Measurements from ENCODE around the gene PEX14.

The PEX14 gene

DNA sequence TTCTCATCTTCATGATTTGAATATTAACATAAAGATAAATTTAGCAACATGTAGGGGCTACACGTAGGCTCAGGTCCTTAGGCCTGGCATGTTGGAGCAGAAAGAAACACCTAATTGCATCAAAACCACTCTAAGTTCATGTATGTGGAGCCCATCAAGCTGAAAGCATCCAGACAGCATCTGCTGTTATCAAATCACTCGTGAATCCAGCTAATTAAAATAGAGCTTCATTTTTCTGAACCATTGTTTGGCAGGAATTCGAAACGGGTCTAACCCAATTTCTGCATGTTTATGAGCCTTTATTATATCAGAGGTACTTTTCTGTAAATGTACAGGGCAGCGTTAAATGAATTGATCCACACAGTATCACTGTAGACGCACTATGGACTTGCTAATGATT lies 45.7 kb downstream of the PEX14 start:
- DNase-seq (ENCODE audit: low read depth), result no peak
- no peak overlapping the region for H3K4me3 ChIP-seq (ENCODE audit: low read length)
- TF ChIP-seq, protein P1, sequence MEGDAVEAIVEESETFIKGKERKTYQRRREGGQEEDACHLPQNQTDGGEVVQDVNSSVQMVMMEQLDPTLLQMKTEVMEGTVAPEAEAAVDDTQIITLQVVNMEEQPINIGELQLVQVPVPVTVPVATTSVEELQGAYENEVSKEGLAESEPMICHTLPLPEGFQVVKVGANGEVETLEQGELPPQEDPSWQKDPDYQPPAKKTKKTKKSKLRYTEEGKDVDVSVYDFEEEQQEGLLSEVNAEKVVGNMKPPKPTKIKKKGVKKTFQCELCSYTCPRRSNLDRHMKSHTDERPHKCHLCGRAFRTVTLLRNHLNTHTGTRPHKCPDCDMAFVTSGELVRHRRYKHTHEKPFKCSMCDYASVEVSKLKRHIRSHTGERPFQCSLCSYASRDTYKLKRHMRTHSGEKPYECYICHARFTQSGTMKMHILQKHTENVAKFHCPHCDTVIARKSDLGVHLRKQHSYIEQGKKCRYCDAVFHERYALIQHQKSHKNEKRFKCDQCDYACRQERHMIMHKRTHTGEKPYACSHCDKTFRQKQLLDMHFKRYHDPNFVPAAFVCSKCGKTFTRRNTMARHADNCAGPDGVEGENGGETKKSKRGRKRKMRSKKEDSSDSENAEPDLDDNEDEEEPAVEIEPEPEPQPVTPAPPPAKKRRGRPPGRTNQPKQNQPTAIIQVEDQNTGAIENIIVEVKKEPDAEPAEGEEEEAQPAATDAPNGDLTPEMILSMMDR (IDR thresholded peaks at IDR 0.05; ENCODE audit: insufficient read depth, low read depth, low read length, missing control alignments), result no peak

DNA sequence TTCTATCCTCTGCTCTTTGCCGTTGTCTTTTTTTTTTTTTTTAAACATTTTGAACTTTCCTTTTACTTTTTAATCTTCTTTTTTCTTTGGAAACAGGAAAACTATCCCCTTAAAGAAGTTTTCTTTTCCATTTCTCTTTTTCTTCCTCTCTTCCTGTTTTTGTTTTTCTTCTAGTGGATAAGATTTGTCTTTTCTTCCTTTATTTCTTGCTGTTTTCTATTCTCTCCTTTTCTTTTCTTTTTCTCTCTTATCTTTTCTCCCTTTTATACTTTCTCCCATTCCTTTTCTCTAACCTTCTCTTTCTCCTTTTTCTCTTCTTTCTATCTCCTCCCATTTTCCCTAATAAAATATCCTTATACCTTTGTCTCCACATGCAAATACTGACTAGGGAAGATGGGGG lies 46.2 kb downstream of the PEX14 start:
- DNase-seq (ENCODE audit: low read depth), result no peak
- TF ChIP-seq, protein P1 (IDR thresholded peaks at IDR 0.05; ENCODE audit: insufficient read depth, low read depth, low read length, missing control alignments), result no peak
- H3K4me3 ChIP-seq (ENCODE audit: low read length), result no peak overlapping the region

DNA sequence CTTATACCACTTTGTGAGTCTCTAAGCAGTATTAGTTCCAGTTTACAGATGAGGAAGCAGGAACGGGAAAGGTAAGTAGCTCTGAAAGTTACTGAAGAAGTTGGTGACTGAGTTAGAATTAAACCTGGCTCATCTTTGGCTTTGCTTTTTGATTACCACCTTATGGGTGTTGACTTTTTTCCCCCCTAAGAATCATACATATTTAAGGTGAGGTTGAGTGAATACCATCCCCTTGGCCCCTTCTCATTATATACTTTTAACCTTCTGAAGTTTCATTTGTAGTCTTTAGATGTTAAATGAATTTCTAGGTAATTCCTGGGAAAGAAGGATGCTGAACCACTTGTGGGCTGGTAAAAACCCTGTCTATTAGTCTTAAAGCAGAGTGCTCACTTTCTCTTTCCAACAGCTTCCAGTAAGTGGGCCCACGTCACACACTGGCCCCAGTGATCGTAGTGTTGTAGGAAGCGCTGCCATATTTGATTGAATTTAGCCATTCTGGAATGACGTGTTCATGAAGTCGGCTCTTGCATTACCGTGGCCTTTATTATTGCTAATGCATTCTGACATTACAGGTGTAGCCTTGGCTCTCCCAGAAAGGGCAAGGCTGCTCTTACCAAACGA lies 46.9 kb downstream of the PEX14 start:
- TF ChIP-seq, protein P1 (IDR thresholded peaks at IDR 0.05; ENCODE audit: insufficient read depth, low read depth, low read length, missing control alignments), result no peak
- DNase-seq (ENCODE audit: low read depth), result no peak
- no peak overlapping the region for H3K4me3 ChIP-seq (ENCODE audit: low read length)

DNA sequence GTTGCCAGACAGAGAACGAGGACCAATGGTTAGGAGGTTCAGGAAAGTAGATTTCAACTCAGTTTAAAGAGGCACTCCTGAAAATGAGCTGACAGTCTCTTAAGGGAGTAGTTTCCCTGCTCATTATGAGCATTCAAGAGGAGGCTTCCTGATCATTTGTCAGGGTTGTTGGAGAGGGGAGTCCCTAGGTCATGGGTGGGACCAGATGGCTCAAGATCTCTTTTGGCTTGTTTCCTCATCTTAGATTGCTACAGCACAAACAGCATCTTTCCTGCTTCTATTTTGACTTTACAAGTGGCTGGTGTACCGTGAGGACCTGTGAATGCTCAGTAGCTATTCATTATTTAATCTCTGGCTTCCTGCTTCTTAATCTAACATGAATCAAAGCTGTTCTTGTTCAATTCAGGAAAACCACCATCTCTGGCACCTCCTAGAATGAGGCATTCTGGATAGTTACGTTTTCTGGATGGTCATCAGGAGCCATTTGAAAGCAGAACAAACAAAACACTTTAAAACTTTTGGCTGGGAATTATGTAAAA lies 47.6 kb downstream of the PEX14 start:
- no peak overlapping the region for H3K4me3 ChIP-seq (ENCODE audit: low read length)
- TF ChIP-seq, protein P1 (IDR thresholded peaks at IDR 0.05; ENCODE audit: insufficient read depth, low read depth, low read length, missing control alignments), result no peak
- no peak for DNase-seq (ENCODE audit: low read depth)

DNA sequence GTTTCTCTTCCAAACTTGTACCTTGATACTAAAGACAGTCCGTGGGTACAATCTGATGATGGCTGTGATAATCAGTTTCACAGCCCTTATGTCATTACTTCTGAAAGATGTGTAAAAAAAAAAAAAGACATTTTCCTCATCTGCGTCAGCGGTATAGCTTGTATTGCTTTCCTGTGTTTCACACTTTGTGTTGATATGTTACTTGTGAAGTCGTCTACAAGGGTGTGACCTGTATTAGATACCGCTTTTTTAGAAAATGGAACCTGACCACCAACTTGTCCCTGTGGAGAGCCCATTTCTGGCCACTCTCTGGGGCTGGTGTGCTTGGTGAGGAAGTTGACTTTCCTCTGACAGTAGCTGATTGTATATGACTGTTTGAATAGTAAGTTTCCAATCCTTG lies 50.5 kb downstream of the PEX14 start:
- H3K4me3 ChIP-seq (ENCODE audit: low read length), result no peak overlapping the region
- TF ChIP-seq, protein P1 (IDR thresholded peaks at IDR 0.05; ENCODE audit: insufficient read depth, low read depth, low read length, missing control alignments), result no peak
- no peak for DNase-seq (ENCODE audit: low read depth)

DNA sequence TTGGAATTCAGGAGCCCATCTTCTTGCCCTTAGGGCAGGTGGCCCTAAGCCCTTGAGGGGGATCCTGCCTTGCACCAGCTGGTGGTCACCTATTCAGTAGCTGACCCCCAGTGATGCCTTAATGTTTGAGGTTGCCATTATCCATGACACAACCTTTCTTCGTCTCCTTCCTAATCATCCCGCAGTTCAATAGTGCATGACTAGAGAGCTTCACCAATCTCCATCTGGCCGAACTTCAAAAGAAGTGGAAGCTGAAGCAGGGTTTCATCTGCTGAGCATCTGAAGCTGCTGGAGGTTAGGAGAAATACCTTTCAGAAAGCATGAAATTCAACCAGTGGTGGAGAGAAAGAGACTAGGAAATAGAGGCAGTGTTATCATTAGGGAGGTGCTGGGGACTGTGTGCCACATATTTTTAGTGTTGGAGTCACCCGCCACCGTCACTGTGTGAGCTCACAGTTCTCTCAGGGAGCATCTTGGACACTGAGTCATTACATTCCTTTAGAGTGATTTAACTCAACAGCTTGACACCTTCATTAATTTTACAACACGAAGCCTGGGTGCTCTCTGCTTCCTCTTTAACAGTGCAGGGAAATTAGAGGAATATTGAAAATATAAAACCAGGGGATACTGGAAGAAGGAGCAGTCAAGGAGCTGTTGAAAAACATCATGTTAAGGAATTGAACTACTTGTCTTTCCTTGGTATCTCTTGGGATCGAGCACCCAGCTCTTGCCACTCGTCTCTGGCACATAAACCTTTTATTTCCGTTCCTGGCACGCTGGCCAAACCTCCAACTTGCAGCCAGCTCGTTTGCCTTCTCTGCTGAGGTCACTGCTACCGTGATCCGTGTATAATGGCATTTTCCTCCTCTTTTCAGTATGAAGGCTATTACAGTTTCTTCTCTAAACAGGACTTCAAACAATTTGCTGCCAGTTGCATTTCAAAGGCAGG lies 53.6 kb downstream of the PEX14 start:
- DNase-seq (ENCODE audit: low read depth), result peak; percentile 93
- TF ChIP-seq, protein P1 (IDR thresholded peaks at IDR 0.05; ENCODE audit: insufficient read depth, low read depth, low read length, missing control alignments), result no peak
- no peak overlapping the region for H3K4me3 ChIP-seq (ENCODE audit: low read length)
